IPS-18c (cell line): ENCODE data around the gene ZNF598.
"Not testable (repeated sequence)": the region's sequence is repeated elsewhere in the genome, so short reads cannot be mapped to it uniquely, and the experiment has no call there.

ENCODE experiments used
- H3K4me3 ChIP-seq: 2 replicates; pipeline ENCODE4 v1.7.0; 2013; ENCODE audit warnings: low read depth, mild to moderate bottlenecking, low read length, moderate library complexity; ENCODE audit not compliant: insufficient read depth
- H3K9me3 ChIP-seq: one replicate; pipeline ENCODE4 v1.6.1; 2013; ENCODE audit warnings: mild to moderate bottlenecking, low read length, moderate library complexity; ENCODE audit not compliant: control insufficient read depth, insufficient read depth

Gene ZNF598

GRCh38 chr16:2019921-2020831, 10.6 kb upstream of the ZNF598 start:
- Histone ChIP-seq H3K4me3 (peak overlapping the region; percentile 56), H3K9me3 (peaks cover 2% of the 10 kb centered on the region)

GRCh38 chr16:2019518-2019920, 9.9 kb upstream of the ZNF598 start, which contains the start of gene NPW:
Gene NPW, plus strand, starts transcription at chr16:2019785.
- Histone ChIP-seq H3K9me3 (peaks cover 2% of the 10 kb centered on the region), H3K4me3 (peak within 1 kb of the TSS; percentile 56)

GRCh38 chr16:2016407-2016922, 6.8 kb upstream of the ZNF598 start:
- Histone ChIP-seq H3K9me3 (peaks cover 2% of the 10 kb centered on the region), H3K4me3 (no peak overlapping the region)

- peaks cover 2% of the 10 kb centered on the region for H3K9me3 ChIP-seq
- H3K4me3 ChIP-seq, result no peak overlapping the region
Measured at GRCh38 chr16:2015947-2016208, 6.3 kb upstream of the ZNF598 start.

GRCh38 chr16:2015117-2015946, 5.7 kb upstream of the ZNF598 start:
- no peak overlapping the region for H3K4me3 ChIP-seq

GRCh38 chr16:2013527-2013926, 3.9 kb upstream of the ZNF598 start:
- H3K4me3 ChIP-seq, result no peak overlapping the region
- no peaks in the 10 kb centered on the region for H3K9me3 ChIP-seq

More at GRCh38 chr16:2015117-2015946, 5.7 kb upstream of the ZNF598 start:
- H3K9me3 ChIP-seq, result peaks cover 2% of the 10 kb centered on the region

GRCh38 chr16:2011726-2012125, 2.1 kb upstream of the ZNF598 start:
- not testable (repeated sequence) for H3K9me3 ChIP-seq, H3K4me3 ChIP-seq

- peak overlapping the region; percentile 93 for H3K4me3 ChIP-seq
- H3K9me3 ChIP-seq, result no peaks in the 10 kb centered on the region
Measured at GRCh38 chr16:2009164-2009711, 383 bp downstream of the ZNF598 start.

GRCh38 chr16:2008631-2009163, 924 bp downstream of the ZNF598 start:
- Histone ChIP-seq H3K4me3 (peak overlapping the region; percentile 93), H3K9me3 (no peaks in the 10 kb centered on the region)

- Histone ChIP-seq H3K9me3 (no peaks in the 10 kb centered on the region), H3K4me3 (peak overlapping the region; percentile 15)
Measured at GRCh38 chr16:2008009-2008526, 1.6 kb downstream of the ZNF598 start.

- H3K9me3 ChIP-seq, result no peaks in the 10 kb centered on the region
- H3K4me3 ChIP-seq, result peak overlapping the region; percentile 15
Measured at GRCh38 chr16:2007081-2007836, 2.4 kb downstream of the ZNF598 start.

GRCh38 chr16:2006317-2006716, 3.3 kb downstream of the ZNF598 start:
- Histone ChIP-seq H3K4me3 (no peak overlapping the region), H3K9me3 (no peaks in the 10 kb centered on the region)

GRCh38 chr16:2005646-2006045, 4.0 kb downstream of the ZNF598 start:
- Histone ChIP-seq H3K9me3 (no peaks in the 10 kb centered on the region), H3K4me3 (no peak overlapping the region)

GRCh38 chr16:2004795-2005517, 4.7 kb downstream of the ZNF598 start:
- Histone ChIP-seq H3K9me3 (no peaks in the 10 kb centered on the region), H3K4me3 (no peak overlapping the region)

GRCh38 chr16:2003827-2004641, 5.6 kb downstream of the ZNF598 start:
- peak overlapping the region; percentile 6; the same call in 1 of the 2 replicates for H3K4me3 ChIP-seq
- H3K9me3 ChIP-seq, result no peaks in the 10 kb centered on the region
